ENCODE data around the gene CDH8. TPM values are rescaled to one million over a fixed set of nuclear protein-coding genes. Genes with fewer than 3 reads are reported as not detected.

CDH8 gene
- total RNA-seq, 1 donor, result not detected

DNA sequence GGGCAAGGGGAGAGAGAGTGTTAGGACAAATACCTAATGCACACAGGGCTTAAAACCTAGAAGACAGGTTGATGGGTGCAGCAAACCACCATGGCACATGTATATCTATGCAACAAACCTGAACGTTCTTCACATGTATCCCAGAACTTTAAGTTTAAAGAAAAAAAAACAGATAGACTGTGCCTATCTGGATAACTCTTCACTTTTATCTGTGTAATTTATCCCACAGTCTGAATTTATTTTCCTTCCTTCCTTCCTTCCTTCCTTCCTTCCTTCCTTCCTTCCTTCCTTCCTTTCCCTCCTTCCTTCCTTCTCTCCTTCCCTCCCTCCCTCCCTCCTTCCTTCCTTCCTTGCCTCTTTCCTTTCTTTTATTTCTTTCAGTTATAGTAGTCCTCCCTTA, 370.7 kb downstream of the CDH8 start:
- TF ChIP-seq, protein P1, sequence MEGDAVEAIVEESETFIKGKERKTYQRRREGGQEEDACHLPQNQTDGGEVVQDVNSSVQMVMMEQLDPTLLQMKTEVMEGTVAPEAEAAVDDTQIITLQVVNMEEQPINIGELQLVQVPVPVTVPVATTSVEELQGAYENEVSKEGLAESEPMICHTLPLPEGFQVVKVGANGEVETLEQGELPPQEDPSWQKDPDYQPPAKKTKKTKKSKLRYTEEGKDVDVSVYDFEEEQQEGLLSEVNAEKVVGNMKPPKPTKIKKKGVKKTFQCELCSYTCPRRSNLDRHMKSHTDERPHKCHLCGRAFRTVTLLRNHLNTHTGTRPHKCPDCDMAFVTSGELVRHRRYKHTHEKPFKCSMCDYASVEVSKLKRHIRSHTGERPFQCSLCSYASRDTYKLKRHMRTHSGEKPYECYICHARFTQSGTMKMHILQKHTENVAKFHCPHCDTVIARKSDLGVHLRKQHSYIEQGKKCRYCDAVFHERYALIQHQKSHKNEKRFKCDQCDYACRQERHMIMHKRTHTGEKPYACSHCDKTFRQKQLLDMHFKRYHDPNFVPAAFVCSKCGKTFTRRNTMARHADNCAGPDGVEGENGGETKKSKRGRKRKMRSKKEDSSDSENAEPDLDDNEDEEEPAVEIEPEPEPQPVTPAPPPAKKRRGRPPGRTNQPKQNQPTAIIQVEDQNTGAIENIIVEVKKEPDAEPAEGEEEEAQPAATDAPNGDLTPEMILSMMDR (IDR thresholded peaks at IDR 0.05; ENCODE audit: insufficient read depth, low read depth, low read length), result no peak
- DNase-seq (ENCODE audit: low read depth), result no peak
- H3K4me3 ChIP-seq (ENCODE audit: low read depth, low read length), result no peak overlapping the region

- no peak for DNase-seq (ENCODE audit: low read depth)
- TF ChIP-seq, protein P1 (IDR thresholded peaks at IDR 0.05; ENCODE audit: insufficient read depth, low read depth, low read length), result no peak
- no peak overlapping the region for H3K4me3 ChIP-seq (ENCODE audit: low read depth, low read length)
Observed at GRCh38 chr16:61659936-61660335, 376.3 kb downstream of the CDH8 start.

DNA sequence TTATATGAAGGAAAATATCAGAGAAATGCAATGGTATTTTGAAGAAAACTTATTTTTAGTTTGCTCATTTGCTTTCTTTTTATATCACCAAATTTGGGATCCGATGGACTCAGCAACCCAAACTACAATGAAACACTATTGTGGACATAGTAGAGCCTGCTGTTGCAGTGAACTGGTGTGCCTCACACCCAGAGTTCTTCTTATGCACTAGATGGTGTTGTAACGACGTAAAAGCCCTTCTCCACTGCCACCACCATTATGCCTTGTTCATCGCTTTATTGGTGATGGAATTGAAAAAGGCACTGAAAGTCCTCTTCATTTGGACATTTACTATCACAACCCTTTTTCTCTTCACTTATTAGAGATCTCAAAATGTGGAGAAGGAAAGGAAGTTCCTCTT, 381.3 kb downstream of the CDH8 start:
- no peak overlapping the region for H3K4me3 ChIP-seq (ENCODE audit: low read depth, low read length)
- no peak for DNase-seq (ENCODE audit: low read depth)
- TF ChIP-seq, protein P1 (IDR thresholded peaks at IDR 0.05; ENCODE audit: insufficient read depth, low read depth, low read length), result no peak

DNA sequence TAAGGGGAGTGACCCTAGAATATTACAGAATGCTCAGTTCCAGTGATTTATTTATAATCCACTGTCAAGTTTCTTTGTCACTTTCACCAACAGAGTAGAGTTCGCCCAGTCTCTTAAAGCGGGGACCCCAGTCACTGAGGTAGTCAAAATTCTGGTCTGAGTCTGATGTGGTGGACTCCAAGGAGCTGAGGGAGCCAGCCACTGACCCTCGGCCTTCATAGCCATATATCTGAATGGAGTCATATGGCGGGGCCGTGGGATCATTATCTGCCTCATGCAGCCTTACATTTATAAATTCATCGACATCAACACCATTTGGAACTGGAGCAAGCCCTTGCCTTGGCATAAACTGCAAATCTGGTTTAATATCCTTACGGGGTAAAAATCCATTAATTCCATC, 382.7 kb downstream of the CDH8 start:
- DNase-seq (ENCODE audit: low read depth), result no peak
- H3K4me3 ChIP-seq (ENCODE audit: low read depth, low read length), result no peak overlapping the region
- TF ChIP-seq, protein P1 (IDR thresholded peaks at IDR 0.05; ENCODE audit: insufficient read depth, low read depth, low read length), result no peak

GRCh38 chr16:61645561-61645960, 390.7 kb downstream of the CDH8 start:
- no peak for DNase-seq (ENCODE audit: low read depth)
- TF ChIP-seq, protein P1 (IDR thresholded peaks at IDR 0.05; ENCODE audit: insufficient read depth, low read depth, low read length), result no peak
- no peak overlapping the region for H3K4me3 ChIP-seq (ENCODE audit: low read depth, low read length)

GRCh38 chr16:61644736-61645135, 391.5 kb downstream of the CDH8 start:
- DNase-seq (ENCODE audit: low read depth), result no peak
- no peak overlapping the region for H3K4me3 ChIP-seq (ENCODE audit: low read depth, low read length)
- TF ChIP-seq, protein P1 (IDR thresholded peaks at IDR 0.05; ENCODE audit: insufficient read depth, low read depth, low read length), result no peak

DNA sequence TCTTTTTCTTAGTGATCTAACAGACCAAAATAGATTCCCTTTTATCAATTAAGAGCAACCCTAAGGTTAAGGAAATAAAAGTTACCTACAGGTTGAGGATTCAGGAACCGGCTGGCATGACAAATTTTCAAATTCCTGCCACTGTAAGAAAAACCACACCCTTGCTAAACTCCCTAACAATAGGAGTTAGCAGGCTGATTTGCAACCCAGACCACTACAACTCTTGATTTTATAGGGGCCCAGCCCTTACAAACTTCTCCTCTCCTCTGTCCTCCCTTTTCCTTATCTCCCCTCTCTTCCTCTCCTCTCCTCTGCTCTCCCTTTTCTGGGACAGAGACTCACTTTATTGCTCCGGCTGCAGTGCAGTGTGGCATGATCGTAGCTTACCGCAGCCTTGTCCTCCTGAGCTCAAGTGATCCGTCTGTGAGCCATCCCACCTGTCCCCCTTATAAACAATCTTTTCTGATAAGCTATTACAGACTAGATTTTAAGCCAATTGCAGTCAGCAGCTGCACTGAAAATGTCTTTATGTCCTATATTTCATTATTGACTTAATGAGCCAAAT, 418.9 kb downstream of the CDH8 start:
- no peak for DNase-seq (ENCODE audit: low read depth)
- TF ChIP-seq, protein P1 (IDR thresholded peaks at IDR 0.05; ENCODE audit: insufficient read depth, low read depth, low read length), result no peak
- no peak overlapping the region for H3K4me3 ChIP-seq (ENCODE audit: low read depth, low read length)

Data from fibroblast of villous mesenchyme (primary cell).